ENCODE data around the gene GAGE12H.
"Not testable (repeated sequence)": the region's sequence is repeated elsewhere in the genome, so short reads cannot be mapped to it uniquely, and the experiment has no call there.

The GAGE12H gene, protein sequence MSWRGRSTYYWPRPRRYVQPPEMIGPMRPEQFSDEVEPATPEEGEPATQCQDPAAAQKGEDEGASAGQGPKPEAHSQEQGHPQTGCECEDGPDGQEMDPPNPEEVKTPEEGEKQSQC

DNA sequence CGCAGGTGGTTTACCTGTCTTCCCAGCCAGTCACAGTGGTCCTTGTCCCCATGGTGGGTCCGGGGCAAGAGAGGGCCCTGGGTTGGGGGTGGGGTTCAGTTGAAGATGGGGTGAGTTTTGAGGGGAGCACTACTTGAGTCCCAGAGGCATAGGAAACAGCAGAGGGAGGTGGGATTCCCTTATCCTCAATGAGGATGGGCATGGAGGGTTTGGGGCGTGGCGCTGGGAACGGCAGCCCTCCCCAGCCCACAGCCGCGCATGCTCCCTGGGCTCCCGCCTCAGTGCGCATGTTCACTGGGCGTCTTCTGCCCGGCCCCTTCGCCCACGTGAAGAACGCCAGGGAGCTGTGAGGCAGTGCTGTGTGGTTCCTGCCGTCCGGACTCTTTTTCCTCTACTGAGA is at the start of gene GAGE12H:
GAGE12H (plus strand) TSS at position 301 of the 400 bp plus-strand sequence. CDS start 1,155 bp downstream, outside the sequence.
- not testable (repeated sequence) for DNase-seq; H3K4me3 Mint-ChIP-seq; H3K36me3 Mint-ChIP-seq (ENCODE audit: low read depth); H3K27ac Mint-ChIP-seq; H3K9me3 Mint-ChIP-seq; H3K4me1 Mint-ChIP-seq (ENCODE audit: low read depth); H3K27me3 Mint-ChIP-seq

DNA sequence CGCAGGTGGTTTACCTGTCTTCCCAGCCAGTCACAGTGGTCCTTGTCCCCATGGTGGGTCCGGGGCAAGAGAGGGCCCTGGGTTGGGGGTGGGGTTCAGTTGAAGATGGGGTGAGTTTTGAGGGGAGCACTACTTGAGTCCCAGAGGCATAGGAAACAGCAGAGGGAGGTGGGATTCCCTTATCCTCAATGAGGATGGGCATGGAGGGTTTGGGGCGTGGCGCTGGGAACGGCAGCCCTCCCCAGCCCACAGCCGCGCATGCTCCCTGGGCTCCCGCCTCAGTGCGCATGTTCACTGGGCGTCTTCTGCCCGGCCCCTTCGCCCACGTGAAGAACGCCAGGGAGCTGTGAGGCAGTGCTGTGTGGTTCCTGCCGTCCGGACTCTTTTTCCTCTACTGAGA is 47.9 kb upstream of the GAGE12H start, which contains the start of gene GAGE12C:
GAGE12C (plus strand) TSS at position 301 of the 400 bp plus-strand sequence. CDS start 1,155 bp downstream, outside the sequence.
- H3K27ac Mint-ChIP-seq; H3K36me3 Mint-ChIP-seq (ENCODE audit: low read depth); H3K9me3 Mint-ChIP-seq; DNase-seq; H3K4me1 Mint-ChIP-seq (ENCODE audit: low read depth); H3K4me3 Mint-ChIP-seq; H3K27me3 Mint-ChIP-seq: not testable (repeated sequence)

GRCh38 chrX:49541433-49541832 is 38.3 kb upstream of the GAGE12H start, which contains the start of gene GAGE12D:
TSS of gene GAGE12D (plus strand) at chrX:49541733. CDS start at chrX:49542888, 1,155 bp downstream.
- H3K4me3 Mint-ChIP-seq; H3K4me1 Mint-ChIP-seq (ENCODE audit: low read depth); H3K36me3 Mint-ChIP-seq (ENCODE audit: low read depth); H3K9me3 Mint-ChIP-seq; H3K27me3 Mint-ChIP-seq; H3K27ac Mint-ChIP-seq; DNase-seq: not testable (repeated sequence)

DNA sequence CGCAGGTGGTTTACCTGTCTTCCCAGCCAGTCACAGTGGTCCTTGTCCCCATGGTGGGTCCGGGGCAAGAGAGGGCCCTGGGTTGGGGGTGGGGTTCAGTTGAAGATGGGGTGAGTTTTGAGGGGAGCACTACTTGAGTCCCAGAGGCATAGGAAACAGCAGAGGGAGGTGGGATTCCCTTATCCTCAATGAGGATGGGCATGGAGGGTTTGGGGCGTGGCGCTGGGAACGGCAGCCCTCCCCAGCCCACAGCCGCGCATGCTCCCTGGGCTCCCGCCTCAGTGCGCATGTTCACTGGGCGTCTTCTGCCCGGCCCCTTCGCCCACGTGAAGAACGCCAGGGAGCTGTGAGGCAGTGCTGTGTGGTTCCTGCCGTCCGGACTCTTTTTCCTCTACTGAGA is 28.8 kb upstream of the GAGE12H start, which contains the start of gene GAGE12E:
GAGE12E (plus strand) TSS at position 301 of the 400 bp plus-strand sequence. CDS start 1,155 bp downstream, outside the sequence.
- H3K4me3 Mint-ChIP-seq; H3K36me3 Mint-ChIP-seq (ENCODE audit: low read depth); H3K27ac Mint-ChIP-seq; H3K27me3 Mint-ChIP-seq; DNase-seq; H3K9me3 Mint-ChIP-seq; H3K4me1 Mint-ChIP-seq (ENCODE audit: low read depth): not testable (repeated sequence)

DNA sequence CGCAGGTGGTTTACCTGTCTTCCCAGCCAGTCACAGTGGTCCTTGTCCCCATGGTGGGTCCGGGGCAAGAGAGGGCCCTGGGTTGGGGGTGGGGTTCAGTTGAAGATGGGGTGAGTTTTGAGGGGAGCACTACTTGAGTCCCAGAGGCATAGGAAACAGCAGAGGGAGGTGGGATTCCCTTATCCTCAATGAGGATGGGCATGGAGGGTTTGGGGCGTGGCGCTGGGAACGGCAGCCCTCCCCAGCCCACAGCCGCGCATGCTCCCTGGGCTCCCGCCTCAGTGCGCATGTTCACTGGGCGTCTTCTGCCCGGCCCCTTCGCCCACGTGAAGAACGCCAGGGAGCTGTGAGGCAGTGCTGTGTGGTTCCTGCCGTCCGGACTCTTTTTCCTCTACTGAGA is 19.2 kb upstream of the GAGE12H start, which contains the start of gene GAGE12F:
GAGE12F (plus strand) TSS at position 301 of the 400 bp plus-strand sequence. CDS start 1,155 bp downstream, outside the sequence.
- not testable (repeated sequence) for H3K9me3 Mint-ChIP-seq; H3K4me3 Mint-ChIP-seq; H3K27ac Mint-ChIP-seq; H3K36me3 Mint-ChIP-seq (ENCODE audit: low read depth); H3K27me3 Mint-ChIP-seq; DNase-seq; H3K4me1 Mint-ChIP-seq (ENCODE audit: low read depth)

DNA sequence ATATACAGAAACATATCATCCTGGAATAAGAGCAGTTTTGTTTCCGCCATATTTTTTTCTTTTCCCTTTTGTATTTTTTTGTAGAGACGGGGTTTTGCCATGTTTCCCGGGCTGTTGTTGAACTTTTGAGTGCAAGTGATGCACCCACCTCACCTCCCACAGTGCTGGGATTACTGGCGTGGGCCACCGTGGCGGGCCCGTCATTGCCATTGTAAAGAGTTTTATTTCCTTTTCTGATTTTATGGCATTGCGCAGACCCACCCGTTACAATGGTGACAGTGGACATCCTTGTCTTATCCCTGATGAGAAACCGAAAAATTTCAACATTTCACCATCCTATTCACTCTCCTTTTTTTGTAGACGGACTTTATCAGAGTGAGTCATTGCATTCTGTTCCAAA is 11.0 kb upstream of the GAGE12H start:
- H3K4me1 Mint-ChIP-seq (ENCODE audit: low read depth); H3K27ac Mint-ChIP-seq; H3K4me3 Mint-ChIP-seq; H3K27me3 Mint-ChIP-seq; H3K36me3 Mint-ChIP-seq (ENCODE audit: low read depth); H3K9me3 Mint-ChIP-seq: not testable (repeated sequence)
- peak; percentile 14 for DNase-seq

- H3K27me3 Mint-ChIP-seq; DNase-seq; H3K27ac Mint-ChIP-seq; H3K4me3 Mint-ChIP-seq; H3K4me1 Mint-ChIP-seq (ENCODE audit: low read depth); H3K9me3 Mint-ChIP-seq; H3K36me3 Mint-ChIP-seq (ENCODE audit: low read depth): not testable (repeated sequence)
These were observed 10.6 kb upstream of the GAGE12H start for GRCh38 chrX:49569152-49569551.

DNA sequence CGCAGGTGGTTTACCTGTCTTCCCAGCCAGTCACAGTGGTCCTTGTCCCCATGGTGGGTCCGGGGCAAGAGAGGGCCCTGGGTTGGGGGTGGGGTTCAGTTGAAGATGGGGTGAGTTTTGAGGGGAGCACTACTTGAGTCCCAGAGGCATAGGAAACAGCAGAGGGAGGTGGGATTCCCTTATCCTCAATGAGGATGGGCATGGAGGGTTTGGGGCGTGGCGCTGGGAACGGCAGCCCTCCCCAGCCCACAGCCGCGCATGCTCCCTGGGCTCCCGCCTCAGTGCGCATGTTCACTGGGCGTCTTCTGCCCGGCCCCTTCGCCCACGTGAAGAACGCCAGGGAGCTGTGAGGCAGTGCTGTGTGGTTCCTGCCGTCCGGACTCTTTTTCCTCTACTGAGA is 9.6 kb upstream of the GAGE12H start, which contains the start of gene GAGE12G:
GAGE12G (plus strand) TSS at position 301 of the 400 bp plus-strand sequence. CDS start 1,155 bp downstream, outside the sequence.
- H3K36me3 Mint-ChIP-seq (ENCODE audit: low read depth); DNase-seq; H3K27me3 Mint-ChIP-seq; H3K27ac Mint-ChIP-seq; H3K4me1 Mint-ChIP-seq (ENCODE audit: low read depth); H3K4me3 Mint-ChIP-seq; H3K9me3 Mint-ChIP-seq: not testable (repeated sequence)

DNA sequence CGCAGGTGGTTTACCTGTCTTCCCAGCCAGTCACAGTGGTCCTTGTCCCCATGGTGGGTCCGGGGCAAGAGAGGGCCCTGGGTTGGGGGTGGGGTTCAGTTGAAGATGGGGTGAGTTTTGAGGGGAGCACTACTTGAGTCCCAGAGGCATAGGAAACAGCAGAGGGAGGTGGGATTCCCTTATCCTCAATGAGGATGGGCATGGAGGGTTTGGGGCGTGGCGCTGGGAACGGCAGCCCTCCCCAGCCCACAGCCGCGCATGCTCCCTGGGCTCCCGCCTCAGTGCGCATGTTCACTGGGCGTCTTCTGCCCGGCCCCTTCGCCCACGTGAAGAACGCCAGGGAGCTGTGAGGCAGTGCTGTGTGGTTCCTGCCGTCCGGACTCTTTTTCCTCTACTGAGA is 9.4 kb downstream of the GAGE12H start, which contains the start of gene GAGE2A:
GAGE2A (plus strand) TSS at position 301 of the 400 bp plus-strand sequence. CDS start 1,155 bp downstream, outside the sequence.
- not testable (repeated sequence) for H3K27me3 Mint-ChIP-seq; H3K4me3 Mint-ChIP-seq; H3K9me3 Mint-ChIP-seq; H3K27ac Mint-ChIP-seq; DNase-seq; H3K36me3 Mint-ChIP-seq (ENCODE audit: low read depth); H3K4me1 Mint-ChIP-seq (ENCODE audit: low read depth)

- not testable (repeated sequence) for H3K27me3 Mint-ChIP-seq; H3K27ac Mint-ChIP-seq; DNase-seq; H3K4me3 Mint-ChIP-seq; H3K36me3 Mint-ChIP-seq (ENCODE audit: low read depth); H3K4me1 Mint-ChIP-seq (ENCODE audit: low read depth); H3K9me3 Mint-ChIP-seq
These were observed 10.2 kb downstream of the GAGE12H start for GRCh38 chrX:49589769-49590478.

DNA sequence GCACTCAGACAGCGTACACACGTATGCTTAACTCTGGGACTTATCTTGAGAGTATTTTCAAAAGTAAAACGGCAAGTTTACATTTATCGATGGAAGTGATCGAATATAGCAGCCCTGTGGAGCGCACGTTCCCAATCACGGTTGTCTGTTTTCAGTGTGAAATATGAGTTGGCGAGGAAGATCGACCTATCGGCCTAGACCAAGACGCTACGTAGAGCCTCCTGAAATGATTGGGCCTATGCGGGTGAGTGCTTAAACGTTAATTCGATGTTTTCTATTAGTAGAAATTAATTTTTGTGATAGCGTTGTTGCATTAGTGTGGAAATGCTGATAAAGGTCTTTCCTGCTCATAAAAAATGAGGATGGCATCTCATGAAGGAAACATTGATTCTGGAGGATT is 10.7 kb downstream of the GAGE12H start:
- H3K27me3 Mint-ChIP-seq; H3K27ac Mint-ChIP-seq; H3K4me3 Mint-ChIP-seq; H3K4me1 Mint-ChIP-seq (ENCODE audit: low read depth); H3K9me3 Mint-ChIP-seq; H3K36me3 Mint-ChIP-seq (ENCODE audit: low read depth); DNase-seq: not testable (repeated sequence)

GRCh38 chrX:49598720-49599119 is 19.0 kb downstream of the GAGE12H start, which contains the start of gene GAGE1:
TSS of gene GAGE1 (plus strand) at chrX:49599020. CDS start at chrX:49600175, 1,155 bp downstream.
- H3K36me3 Mint-ChIP-seq (ENCODE audit: low read depth); H3K4me3 Mint-ChIP-seq; H3K9me3 Mint-ChIP-seq; H3K27me3 Mint-ChIP-seq; H3K27ac Mint-ChIP-seq; DNase-seq; H3K4me1 Mint-ChIP-seq (ENCODE audit: low read depth): not testable (repeated sequence)

DNA sequence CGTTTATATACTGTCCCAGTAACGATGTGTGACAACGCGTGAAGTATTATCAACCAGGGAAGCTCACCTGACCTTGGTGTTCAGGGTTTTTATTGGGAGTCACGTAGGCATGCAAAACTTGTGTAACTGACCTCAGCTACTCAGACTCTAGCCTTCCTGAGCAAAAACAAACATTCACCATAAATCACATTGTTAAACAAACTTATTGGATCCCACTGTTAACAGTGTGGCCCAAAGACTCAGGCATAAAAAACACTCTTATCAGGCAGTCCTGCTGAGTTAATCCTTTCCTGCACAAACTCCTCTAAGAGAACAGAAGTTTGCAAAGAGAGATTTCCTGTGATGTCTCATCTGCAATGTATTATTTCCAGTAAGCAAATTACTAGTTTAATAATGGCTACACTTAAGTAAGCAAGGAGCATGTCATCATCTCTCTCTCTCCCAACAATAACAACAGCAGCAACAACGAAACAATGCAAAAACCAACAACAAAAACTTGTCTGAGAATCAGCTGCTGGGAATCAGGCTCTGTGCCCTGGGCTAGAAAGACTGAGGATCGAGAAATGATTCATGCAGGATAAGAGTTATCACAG is 31.1 kb downstream of the GAGE12H start:
- DNase-seq, result no peak
- Mint-ChIP-seq H3K27ac (no peak overlapping the region), H3K4me3 (no peak overlapping the region), H3K9me3 (no peaks in the 10 kb centered on the region), H3K4me1 (ENCODE audit: low read depth) (no peaks in the 10 kb centered on the region), H3K27me3 (peaks cover 41% of the 10 kb centered on the region), H3K36me3 (ENCODE audit: low read depth) (no peaks in the 10 kb centered on the region)

DNA sequence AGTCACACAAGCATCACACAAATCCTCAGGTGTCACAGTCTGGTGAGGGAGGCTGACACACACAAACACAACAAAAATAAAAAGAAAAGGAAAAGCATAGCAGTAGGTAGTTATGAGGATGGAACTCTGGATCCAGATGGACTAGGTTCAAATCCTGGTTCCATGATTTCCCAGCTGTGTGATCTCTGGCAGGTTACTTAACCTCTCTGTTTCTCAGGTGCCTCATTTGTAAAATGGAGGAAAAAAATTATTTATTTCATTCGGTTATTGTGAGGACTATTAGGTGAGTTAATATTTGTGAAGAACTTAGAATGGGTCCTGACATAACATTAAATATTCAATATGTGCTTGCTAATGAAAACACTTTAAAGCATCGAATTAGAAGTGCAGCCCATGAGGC is 38.8 kb downstream of the GAGE12H start:
- H3K36me3 Mint-ChIP-seq (ENCODE audit: low read depth), result no peaks in the 10 kb centered on the region
- no peak overlapping the region for H3K4me3 Mint-ChIP-seq
- no peaks in the 10 kb centered on the region for H3K4me1 Mint-ChIP-seq (ENCODE audit: low read depth)
- DNase-seq, result no peak
- H3K27ac Mint-ChIP-seq, result no peak overlapping the region
- H3K27me3 Mint-ChIP-seq, result peaks cover 23% of the 10 kb centered on the region
- no peaks in the 10 kb centered on the region for H3K9me3 Mint-ChIP-seq

All from activated T-cell treated with anti-CD3 and anti-CD28 coated beads, Interleukin-2, amount 50 U/mL, for 24 hours (primary cell).